ENCODE measurements around the gene TPT1. TPM values are rescaled to one million over a fixed set of nuclear protein-coding genes. Genes with fewer than 3 reads are reported as not detected.

The TPT1 gene
- polyA plus RNA-seq, 1 of the 3 experiments (the other 2 are of a cell fraction): 1,919 TPM

DNA sequence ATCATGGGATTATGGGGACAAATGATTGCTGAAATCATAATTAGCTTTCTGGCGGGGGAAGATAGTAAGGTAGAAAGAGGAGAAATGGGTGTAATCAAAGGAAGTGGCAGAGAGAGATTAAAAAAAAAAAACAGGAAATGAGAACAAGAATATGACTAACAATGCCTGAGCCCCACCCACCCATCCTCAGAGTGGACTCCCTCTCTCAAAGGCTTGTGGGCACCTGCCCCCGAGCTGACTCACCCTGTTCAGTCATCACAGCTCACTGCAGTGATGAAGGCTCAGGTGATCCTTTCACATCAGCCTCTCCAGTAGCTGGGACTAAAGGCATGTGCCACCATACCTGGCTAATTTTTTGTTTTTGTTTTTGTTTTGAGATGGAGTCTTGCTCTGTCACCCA is 26.4 kb upstream of the TPT1 start:
- peaks cover 4% of the 10 kb centered on the region for H3F3A ChIP-seq (replicated peaks; ENCODE audit: insufficient read depth)
- H3K27ac ChIP-seq (ENCODE audit: low read depth in 2 of 2, low read length in 1 of 2): peak overlapping the region in 1 of 2 experiments; percentile 19; a peak in 1 of 4 replicates
- no peak overlapping the region for H3K4me3 ChIP-seq (ENCODE audit: low read depth in 2 of 2, low read length in 1 of 2)
- no peaks in the 10 kb centered on the region; the same call in 1 of the 2 replicates for H3K79me2 ChIP-seq (ENCODE audit: insufficient read depth)
- H3K27me3 ChIP-seq (ENCODE audit: insufficient read depth): no peaks in the 10 kb centered on the region
- no peak for DNase-seq
- H3K4me2 ChIP-seq: no peak overlapping the region
- ChIA-PET CTCF (interaction anchor here (1.1 to 1.2 kb wide), 2 partner anchors 27 to 123 kb away, joined by 3 read pairs; no protein-coding TSS in a partner anchor), POLR2A (no interaction called here)
- peaks cover 0 to 12% of the 10 kb centered on the region in 2 experiments; a peak in 1 of 4 replicates for H3K4me1 ChIP-seq (ENCODE audit: control insufficient read depth in 1 of 2, insufficient read depth in 2 of 2, low read depth in 1 of 2, low read length in 1 of 2)
- H3K9ac ChIP-seq: no peak overlapping the region; the same call in 1 of the 2 replicates
- 37% methylated on average over 2 of the region's 2 CpGs for WGBS (ENCODE audit: low lambda C conversion rate)
- H3K9me2 ChIP-seq: no peaks in the 10 kb centered on the region
- peak overlapping the region; percentile 78; the same call in 1 of the 2 replicates for H2AFZ ChIP-seq (ENCODE audit: low read depth)
- H4K20me1 ChIP-seq (ENCODE audit: insufficient read depth): no peaks in the 10 kb centered on the region
- peaks cover 5% of the 10 kb centered on the region; the same call in 1 of the 2 replicates for H3K9me3 ChIP-seq
- peaks cover 0 to 7% of the 10 kb centered on the region in 2 experiments for H3K36me3 ChIP-seq (replicated peaks in 1 of 2; ENCODE audit: control insufficient read depth in 1 of 2, insufficient read depth in 2 of 2, low read length in 1 of 2)
- TF ChIP-seq FOSL2 (IDR thresholded peaks at IDR 0.05; ENCODE audit: borderline replicate concordance, low read depth): peak; percentile 84
- TF ChIP-seq YY1 (IDR thresholded peaks at IDR 0.05; ENCODE audit: low read depth): no peak
- no peak for TF ChIP-seq MEF2A (IDR thresholded peaks at IDR 0.05; ENCODE audit: borderline replicate concordance, low read depth)
- no peak for TF ChIP-seq SMC3 (IDR thresholded peaks at IDR 0.05; ENCODE audit: low read depth, low read length)
- peak; percentile 61 for TF ChIP-seq JUND (IDR thresholded peaks at IDR 0.05)
- TF ChIP-seq, protein P1, sequence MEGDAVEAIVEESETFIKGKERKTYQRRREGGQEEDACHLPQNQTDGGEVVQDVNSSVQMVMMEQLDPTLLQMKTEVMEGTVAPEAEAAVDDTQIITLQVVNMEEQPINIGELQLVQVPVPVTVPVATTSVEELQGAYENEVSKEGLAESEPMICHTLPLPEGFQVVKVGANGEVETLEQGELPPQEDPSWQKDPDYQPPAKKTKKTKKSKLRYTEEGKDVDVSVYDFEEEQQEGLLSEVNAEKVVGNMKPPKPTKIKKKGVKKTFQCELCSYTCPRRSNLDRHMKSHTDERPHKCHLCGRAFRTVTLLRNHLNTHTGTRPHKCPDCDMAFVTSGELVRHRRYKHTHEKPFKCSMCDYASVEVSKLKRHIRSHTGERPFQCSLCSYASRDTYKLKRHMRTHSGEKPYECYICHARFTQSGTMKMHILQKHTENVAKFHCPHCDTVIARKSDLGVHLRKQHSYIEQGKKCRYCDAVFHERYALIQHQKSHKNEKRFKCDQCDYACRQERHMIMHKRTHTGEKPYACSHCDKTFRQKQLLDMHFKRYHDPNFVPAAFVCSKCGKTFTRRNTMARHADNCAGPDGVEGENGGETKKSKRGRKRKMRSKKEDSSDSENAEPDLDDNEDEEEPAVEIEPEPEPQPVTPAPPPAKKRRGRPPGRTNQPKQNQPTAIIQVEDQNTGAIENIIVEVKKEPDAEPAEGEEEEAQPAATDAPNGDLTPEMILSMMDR (IDR thresholded peaks at IDR 0.05): no peak

DNA sequence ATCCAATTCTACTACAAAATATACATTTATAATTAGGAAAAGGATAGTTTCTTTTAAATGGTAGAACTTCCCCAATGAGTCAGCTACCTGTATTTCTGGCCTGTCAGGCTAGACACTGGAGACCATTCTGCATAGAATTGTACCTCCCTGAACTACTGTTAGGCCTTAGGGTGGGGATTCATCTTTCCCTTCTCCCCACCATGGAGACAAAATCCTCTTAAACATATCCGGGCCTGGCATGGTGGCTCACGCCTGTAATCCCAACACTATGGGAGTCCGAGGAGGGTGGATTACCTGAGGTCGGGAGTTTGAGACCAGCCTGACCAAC is 24.5 kb upstream of the TPT1 start:
- TF ChIP-seq CHD2 (IDR thresholded peaks at IDR 0.05; ENCODE audit: low read length, partially characterized antibody) (no peak), RCOR1 (IDR thresholded peaks at IDR 0.05; ENCODE audit: low read length) (no peak), MXI1 (IDR thresholded peaks at IDR 0.05; ENCODE audit: low read depth, low read length) (no peak), POLR2AphosphoS5 (IDR thresholded peaks at IDR 0.05; ENCODE audit: low read depth, low read length) (no peak), TAF1 (IDR thresholded peaks at IDR 0.05; ENCODE audit: borderline replicate concordance, low read depth, low read length) (no peak), RFX5 (IDR thresholded peaks at IDR 0.05; ENCODE audit: low read length) (no peak), RAD21 (IDR thresholded peaks at IDR 0.05; ENCODE audit: low read length) (no peak), NFIC (IDR thresholded peaks at IDR 0.05; ENCODE audit: borderline replicate concordance) (no peak), FOXM1 (IDR thresholded peaks at IDR 0.05; ENCODE audit: low read depth) (no peak), TEAD4 (IDR thresholded peaks at IDR 0.05; ENCODE audit: borderline replicate concordance, insufficient read depth) (no peak), TCF12 (IDR thresholded peaks at IDR 0.05) (no peak), NRF1 (IDR thresholded peaks at IDR 0.05; ENCODE audit: low read depth, low read length) (no peak), SIN3A (IDR thresholded peaks at IDR 0.05; ENCODE audit: borderline replicate concordance, low read depth, low read length) (no peak)
- TF ChIP-seq, protein P2, sequence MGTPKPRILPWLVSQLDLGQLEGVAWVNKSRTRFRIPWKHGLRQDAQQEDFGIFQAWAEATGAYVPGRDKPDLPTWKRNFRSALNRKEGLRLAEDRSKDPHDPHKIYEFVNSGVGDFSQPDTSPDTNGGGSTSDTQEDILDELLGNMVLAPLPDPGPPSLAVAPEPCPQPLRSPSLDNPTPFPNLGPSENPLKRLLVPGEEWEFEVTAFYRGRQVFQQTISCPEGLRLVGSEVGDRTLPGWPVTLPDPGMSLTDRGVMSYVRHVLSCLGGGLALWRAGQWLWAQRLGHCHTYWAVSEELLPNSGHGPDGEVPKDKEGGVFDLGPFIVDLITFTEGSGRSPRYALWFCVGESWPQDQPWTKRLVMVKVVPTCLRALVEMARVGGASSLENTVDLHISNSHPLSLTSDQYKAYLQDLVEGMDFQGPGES (IDR thresholded peaks at IDR 0.05; ENCODE audit: low read depth, low read length): no peak
- TF ChIP-seq, protein P3, sequence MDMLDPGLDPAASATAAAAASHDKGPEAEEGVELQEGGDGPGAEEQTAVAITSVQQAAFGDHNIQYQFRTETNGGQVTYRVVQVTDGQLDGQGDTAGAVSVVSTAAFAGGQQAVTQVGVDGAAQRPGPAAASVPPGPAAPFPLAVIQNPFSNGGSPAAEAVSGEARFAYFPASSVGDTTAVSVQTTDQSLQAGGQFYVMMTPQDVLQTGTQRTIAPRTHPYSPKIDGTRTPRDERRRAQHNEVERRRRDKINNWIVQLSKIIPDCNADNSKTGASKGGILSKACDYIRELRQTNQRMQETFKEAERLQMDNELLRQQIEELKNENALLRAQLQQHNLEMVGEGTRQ (IDR thresholded peaks at IDR 0.05; ENCODE audit: borderline replicate concordance, low read depth, low read length): no peak
- peaks cover 5% of the 10 kb centered on the region; the same call in 1 of the 2 replicates for H3K9me3 ChIP-seq
- H3K4me3 ChIP-seq (ENCODE audit: low read depth in 2 of 2, low read length in 1 of 2): no peak overlapping the region
- no peaks in the 10 kb centered on the region; the same call in 1 of the 2 replicates for H3K79me2 ChIP-seq (ENCODE audit: insufficient read depth)
- no peaks in the 10 kb centered on the region for H3K9me2 ChIP-seq
- H3K27ac ChIP-seq (ENCODE audit: low read depth in 2 of 2, low read length in 1 of 2): no peak overlapping the region
- 92% methylated on average over 4 of the region's 4 CpGs for WGBS (ENCODE audit: low lambda C conversion rate)
- POLR2A ChIA-PET: no interaction called here
- H3F3A ChIP-seq (replicated peaks; ENCODE audit: insufficient read depth): peaks cover 4% of the 10 kb centered on the region
- H4K20me1 ChIP-seq (ENCODE audit: insufficient read depth): no peaks in the 10 kb centered on the region
- H2AFZ ChIP-seq (ENCODE audit: low read depth): no peak overlapping the region
- no peak overlapping the region for H3K4me2 ChIP-seq
- CTCF ChIA-PET: no interaction called here
- peaks cover 0 to 4% of the 10 kb centered on the region in 2 experiments for H3K36me3 ChIP-seq (replicated peaks in 1 of 2; ENCODE audit: control insufficient read depth in 1 of 2, insufficient read depth in 2 of 2, low read length in 1 of 2)
- peaks cover 0 to 12% of the 10 kb centered on the region in 2 experiments; a peak in 1 of 4 replicates for H3K4me1 ChIP-seq (ENCODE audit: control insufficient read depth in 1 of 2, insufficient read depth in 2 of 2, low read depth in 1 of 2, low read length in 1 of 2)
- no peak overlapping the region for H3K9ac ChIP-seq
- H3K27me3 ChIP-seq (ENCODE audit: insufficient read depth): no peaks in the 10 kb centered on the region
- DNase-seq: no peak
